ENCODE data around the gene HOXC10.

HOXC10 gene

GRCh38 chr12:54019091-54019811, 34.3 kb downstream of the HOXC10 start:
- no peak for FAIRE-seq
- TF ChIP-seq POLR2A (IDR thresholded peaks at IDR 0.05; ENCODE audit: low read depth, low read length) (no peak), PAX5 (IDR thresholded peaks at IDR 0.05; ENCODE audit: insufficient read depth, low read length, severe bottlenecking) (no peak), POLR2AphosphoS5 (IDR thresholded peaks at IDR 0.05; ENCODE audit: low read depth, low read length) (no peak), TAF1 (IDR thresholded peaks at IDR 0.05; ENCODE audit: low read depth, low read length) (no peak), SPI1 (IDR thresholded peaks at IDR 0.05; ENCODE audit: low read depth, low read length) (no peak), POU2F2 (IDR thresholded peaks at IDR 0.05; ENCODE audit: low read depth, low read length) (no peak)
- no peak for DNase-seq (ENCODE audit: insufficient read length, low spot score)

- FAIRE-seq = no peak
- DNase-seq (ENCODE audit: insufficient read length, low spot score) = no peak
- TF ChIP-seq POU2F2 (IDR thresholded peaks at IDR 0.05; ENCODE audit: low read depth, low read length) = no peak
- TF ChIP-seq PAX5 (IDR thresholded peaks at IDR 0.05; ENCODE audit: insufficient read depth, low read length, severe bottlenecking) = no peak
- TF ChIP-seq POLR2AphosphoS5 (IDR thresholded peaks at IDR 0.05; ENCODE audit: low read depth, low read length) = no peak
- TF ChIP-seq SPI1 (IDR thresholded peaks at IDR 0.05; ENCODE audit: low read depth, low read length) = no peak
- no peak for TF ChIP-seq POLR2A (IDR thresholded peaks at IDR 0.05; ENCODE audit: low read depth, low read length)
- TF ChIP-seq TAF1 (IDR thresholded peaks at IDR 0.05; ENCODE audit: low read depth, low read length) = no peak
Measured at GRCh38 chr12:54019924-54020590, 35.1 kb downstream of the HOXC10 start.

GRCh38 chr12:54020591-54021405, 35.9 kb downstream of the HOXC10 start:
- FAIRE-seq (no peak), DNase-seq (ENCODE audit: insufficient read length, low spot score) (no peak)
- TF ChIP-seq POLR2A (IDR thresholded peaks at IDR 0.05; ENCODE audit: low read depth, low read length) = no peak
- no peak for TF ChIP-seq POU2F2 (IDR thresholded peaks at IDR 0.05; ENCODE audit: low read depth, low read length)
- no peak for TF ChIP-seq POLR2AphosphoS5 (IDR thresholded peaks at IDR 0.05; ENCODE audit: low read depth, low read length)
- TF ChIP-seq SPI1 (IDR thresholded peaks at IDR 0.05; ENCODE audit: low read depth, low read length) = no peak
- no peak for TF ChIP-seq TAF1 (IDR thresholded peaks at IDR 0.05; ENCODE audit: low read depth, low read length)
- TF ChIP-seq PAX5 (IDR thresholded peaks at IDR 0.05; ENCODE audit: insufficient read depth, low read length, severe bottlenecking) = no peak

- FAIRE-seq (no peak), DNase-seq (ENCODE audit: insufficient read length, low spot score) (no peak)
- no peak for TF ChIP-seq SPI1 (IDR thresholded peaks at IDR 0.05; ENCODE audit: low read depth, low read length)
- no peak for TF ChIP-seq PAX5 (IDR thresholded peaks at IDR 0.05; ENCODE audit: insufficient read depth, low read length, severe bottlenecking)
- no peak for TF ChIP-seq POLR2AphosphoS5 (IDR thresholded peaks at IDR 0.05; ENCODE audit: low read depth, low read length)
- TF ChIP-seq POLR2A (IDR thresholded peaks at IDR 0.05; ENCODE audit: low read depth, low read length) = no peak
Measured at GRCh38 chr12:54021432-54022013, 36.6 kb downstream of the HOXC10 start.

DNA sequence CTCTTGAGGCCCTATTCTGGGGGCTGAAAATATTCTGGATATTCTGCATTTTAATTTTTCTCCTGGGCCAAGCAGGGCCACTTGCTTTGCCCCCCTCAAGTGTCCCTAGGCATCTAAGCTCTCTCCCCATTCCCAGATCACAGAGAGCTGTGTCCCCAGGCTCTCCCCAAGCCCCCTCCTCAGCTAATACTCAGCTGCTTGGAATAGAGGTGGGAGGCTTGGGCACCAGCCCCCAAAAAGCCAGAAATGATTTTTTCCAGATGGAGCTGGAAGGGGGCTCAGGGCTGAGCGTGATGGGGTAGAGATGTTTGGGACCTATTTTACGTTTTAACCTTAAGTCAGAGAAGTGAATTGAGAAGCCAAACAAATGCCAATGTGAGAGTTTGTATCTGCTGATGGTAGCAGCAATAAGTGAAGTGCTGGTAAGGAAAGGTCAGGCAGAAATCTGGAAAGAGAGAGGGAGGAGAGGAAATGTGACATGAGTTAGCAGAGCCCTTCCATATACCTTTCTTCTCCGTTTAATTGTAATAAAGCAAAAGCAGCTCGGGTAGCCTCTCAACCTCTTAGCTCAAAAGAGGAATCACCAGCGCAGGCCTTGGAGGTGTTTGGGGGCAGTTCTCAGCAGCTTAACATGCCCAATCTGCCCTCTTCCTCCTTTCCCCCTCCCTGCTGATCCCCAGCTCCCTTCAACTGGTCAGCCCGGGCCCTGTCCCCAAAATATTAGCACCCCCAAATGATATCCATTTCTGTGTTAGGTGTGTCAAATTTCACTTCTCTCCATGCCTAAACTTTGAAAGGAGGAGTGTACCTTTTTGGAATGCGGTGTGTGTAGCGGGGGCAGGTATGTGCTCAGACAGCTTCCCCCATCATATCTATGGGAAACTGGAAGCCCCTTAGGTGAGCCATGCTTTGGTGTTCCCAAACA, 38.3 kb downstream of the HOXC10 start:
- no peak for TF ChIP-seq POU2F2 (IDR thresholded peaks at IDR 0.05; ENCODE audit: low read depth, low read length)
- TF ChIP-seq POLR2A (IDR thresholded peaks at IDR 0.05; ENCODE audit: low read depth, low read length) = no peak
- TF ChIP-seq POLR2AphosphoS5 (IDR thresholded peaks at IDR 0.05; ENCODE audit: low read depth, low read length) = no peak
- no peak for TF ChIP-seq TAF1 (IDR thresholded peaks at IDR 0.05; ENCODE audit: low read depth, low read length)
- TF ChIP-seq PAX5 (IDR thresholded peaks at IDR 0.05; ENCODE audit: insufficient read depth, low read length, severe bottlenecking) = no peak
- TF ChIP-seq SPI1 (IDR thresholded peaks at IDR 0.05; ENCODE audit: low read depth, low read length) = no peak
- DNase-seq (ENCODE audit: insufficient read length, low spot score) = no peak
- no peak for FAIRE-seq

DNA sequence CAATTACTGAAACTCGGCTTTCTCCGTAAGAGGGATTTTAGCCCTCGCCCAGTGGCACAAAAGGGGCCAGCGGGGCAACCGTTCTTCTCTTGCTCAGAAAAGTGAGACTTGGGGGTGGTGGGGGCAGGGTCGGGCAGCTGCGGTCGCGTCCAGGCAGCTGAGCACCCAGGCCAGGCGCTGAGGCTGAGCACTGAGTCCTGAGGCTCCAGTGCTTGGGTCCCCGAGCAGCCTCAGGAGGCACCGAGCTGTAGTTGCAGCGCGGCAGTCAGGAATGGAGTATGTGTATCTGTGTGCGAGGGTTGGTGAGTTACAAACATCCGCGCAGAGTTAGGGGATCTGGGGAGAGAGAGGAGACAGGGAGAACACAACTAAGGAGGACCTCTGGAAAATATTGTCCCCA, 39.2 kb downstream of the HOXC10 start:
- no peak for DNase-seq (ENCODE audit: insufficient read length, low spot score)
- TF ChIP-seq TAF1 (IDR thresholded peaks at IDR 0.05; ENCODE audit: low read depth, low read length) (no peak), POLR2A (IDR thresholded peaks at IDR 0.05; ENCODE audit: low read depth, low read length) (no peak), POLR2AphosphoS5 (IDR thresholded peaks at IDR 0.05; ENCODE audit: low read depth, low read length) (no peak), PAX5 (IDR thresholded peaks at IDR 0.05; ENCODE audit: insufficient read depth, low read length, severe bottlenecking) (no peak), POU2F2 (IDR thresholded peaks at IDR 0.05; ENCODE audit: low read depth, low read length) (no peak), SPI1 (IDR thresholded peaks at IDR 0.05; ENCODE audit: low read depth, low read length) (no peak)
- no peak for FAIRE-seq

GRCh38 chr12:54024581-54025305, 39.8 kb downstream of the HOXC10 start:
- DNase-seq (ENCODE audit: insufficient read length, low spot score) (no peak), FAIRE-seq (no peak)
- TF ChIP-seq POLR2AphosphoS5 (IDR thresholded peaks at IDR 0.05; ENCODE audit: low read depth, low read length) (no peak), POU2F2 (IDR thresholded peaks at IDR 0.05; ENCODE audit: low read depth, low read length) (no peak), SPI1 (IDR thresholded peaks at IDR 0.05; ENCODE audit: low read depth, low read length) (no peak), PAX5 (IDR thresholded peaks at IDR 0.05; ENCODE audit: insufficient read depth, low read length, severe bottlenecking) (no peak), POLR2A (IDR thresholded peaks at IDR 0.05; ENCODE audit: low read depth, low read length) (no peak), TAF1 (IDR thresholded peaks at IDR 0.05; ENCODE audit: low read depth, low read length) (no peak)

Measured in GM12891 (cell line).